OCI-LY1 (cell line): ENCODE results near the gene PCSK5.

Experiments used
- EZH2 ChIP-seq: fragments of 200-600 bp; sonication (generic), shearing (Covaris generic); IDR thresholded peaks from 2 replicates; pipeline ENCODE4 v1.8.0; 2017; ENCODE audit warnings: borderline replicate concordance, mixed run types, mild to moderate bottlenecking, antibody characterized with exemption, low read length, moderate library complexity, mixed read lengths
- TF ChIP-seq, protein P1 (sequence below): fragments of 200-600 bp; sonication (generic), shearing (Covaris generic); IDR thresholded peaks from 2 replicates; pipeline ENCODE4 v1.5.1; 2017; ENCODE audit warnings: mild to moderate bottlenecking, antibody characterized with exemption, low read length, moderate library complexity, mixed read lengths

GRCh38 chr9:76336027-76336426 lies 445.6 kb downstream of the PCSK5 start:
- TF ChIP-seq, protein P1, sequence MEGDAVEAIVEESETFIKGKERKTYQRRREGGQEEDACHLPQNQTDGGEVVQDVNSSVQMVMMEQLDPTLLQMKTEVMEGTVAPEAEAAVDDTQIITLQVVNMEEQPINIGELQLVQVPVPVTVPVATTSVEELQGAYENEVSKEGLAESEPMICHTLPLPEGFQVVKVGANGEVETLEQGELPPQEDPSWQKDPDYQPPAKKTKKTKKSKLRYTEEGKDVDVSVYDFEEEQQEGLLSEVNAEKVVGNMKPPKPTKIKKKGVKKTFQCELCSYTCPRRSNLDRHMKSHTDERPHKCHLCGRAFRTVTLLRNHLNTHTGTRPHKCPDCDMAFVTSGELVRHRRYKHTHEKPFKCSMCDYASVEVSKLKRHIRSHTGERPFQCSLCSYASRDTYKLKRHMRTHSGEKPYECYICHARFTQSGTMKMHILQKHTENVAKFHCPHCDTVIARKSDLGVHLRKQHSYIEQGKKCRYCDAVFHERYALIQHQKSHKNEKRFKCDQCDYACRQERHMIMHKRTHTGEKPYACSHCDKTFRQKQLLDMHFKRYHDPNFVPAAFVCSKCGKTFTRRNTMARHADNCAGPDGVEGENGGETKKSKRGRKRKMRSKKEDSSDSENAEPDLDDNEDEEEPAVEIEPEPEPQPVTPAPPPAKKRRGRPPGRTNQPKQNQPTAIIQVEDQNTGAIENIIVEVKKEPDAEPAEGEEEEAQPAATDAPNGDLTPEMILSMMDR: no peak
- no peak for TF ChIP-seq EZH2
